HG02678 (cell line): ENCODE results near the gene COL3A1.

Experiments
- ATAC-seq: cut with Tn5 transposase; IDR thresholded peaks from one replicate; pipeline ENCODE4 v1.9.1; 2021; ENCODE audit warnings: mild to moderate bottlenecking, moderate library complexity; ENCODE audit not compliant: unreplicated experiment

COL3A1 gene

GRCh38 chr2:188974164-188974563, at the start of gene COL3A1:
Gene COL3A1, plus strand, starts transcription at chr2:188974373. Its CDS starts 117 bp downstream, at chr2:188974490.
- no peak for ATAC-seq

GRCh38 chr2:188928643-188929042, 45.5 kb upstream of the COL3A1 start:
- no peak for ATAC-seq

- ATAC-seq = no peak
Measured at GRCh38 chr2:188931361-188931760, 42.8 kb upstream of the COL3A1 start.

GRCh38 chr2:188937228-188938220, 36.6 kb upstream of the COL3A1 start:
- ATAC-seq = no peak

- ATAC-seq = no peak
Measured at GRCh38 chr2:188940171-188940570, 34.0 kb upstream of the COL3A1 start.

- ATAC-seq = no peak
Measured at GRCh38 chr2:188944442-188944841, 29.7 kb upstream of the COL3A1 start.

GRCh38 chr2:188949046-188949818, 24.9 kb upstream of the COL3A1 start:
- no peak for ATAC-seq

GRCh38 chr2:188952901-188953300, 21.3 kb upstream of the COL3A1 start:
- ATAC-seq = no peak

GRCh38 chr2:188956290-188956689, 17.9 kb upstream of the COL3A1 start:
- no peak for ATAC-seq

- ATAC-seq = no peak
Measured at GRCh38 chr2:188956961-188957360, 17.2 kb upstream of the COL3A1 start.

GRCh38 chr2:188957646-188958045, 16.5 kb upstream of the COL3A1 start:
- ATAC-seq = no peak

- ATAC-seq = no peak
Measured at GRCh38 chr2:188963741-188964140, 10.4 kb upstream of the COL3A1 start.

GRCh38 chr2:188964976-188965546, 9.1 kb upstream of the COL3A1 start:
- ATAC-seq = no peak

GRCh38 chr2:188965563-188965962, 8.6 kb upstream of the COL3A1 start:
- ATAC-seq = no peak

GRCh38 chr2:188966079-188966571, 8.0 kb upstream of the COL3A1 start:
- ATAC-seq = no peak

- no peak for ATAC-seq
Measured at GRCh38 chr2:188966728-188967440, 7.3 kb upstream of the COL3A1 start.

- no peak for ATAC-seq
Measured at GRCh38 chr2:188969236-188969635, 4.9 kb upstream of the COL3A1 start.

GRCh38 chr2:188969651-188970050, 4.5 kb upstream of the COL3A1 start:
- no peak for ATAC-seq

- no peak for ATAC-seq
Measured at GRCh38 chr2:188970211-188970610, 4.0 kb upstream of the COL3A1 start.

GRCh38 chr2:188971432-188971861, 2.7 kb upstream of the COL3A1 start:
- no peak for ATAC-seq

- no peak for ATAC-seq
Measured at GRCh38 chr2:188973641-188974040, 532 bp upstream of the COL3A1 start.
